NCI-H524 (cell line): ENCODE data around the gene GAB2.
"Not testable (repeated sequence)": the region's sequence is repeated elsewhere in the genome, so short reads cannot be mapped to it uniquely, and the experiment has no call there.

Experiments
- DNase-seq, 2 experiments: peaks; one replicate each; lab custom pipeline; 2025; lab: John Stamatoyannopoulos, UW

The GAB2 gene

GRCh38 chr11:78250099-78250498, 167.5 kb downstream of the GAB2 start:
- no peak for DNase-seq

- DNase-seq: no peak
Measured at GRCh38 chr11:78248903-78249302, 168.7 kb downstream of the GAB2 start.

- no peak for DNase-seq
Measured at GRCh38 chr11:78248191-78248590, 169.4 kb downstream of the GAB2 start.

- no peak for DNase-seq
Measured at GRCh38 chr11:78244546-78245255, 172.9 kb downstream of the GAB2 start.

- no peak for DNase-seq
Measured at GRCh38 chr11:78244080-78244479, 173.5 kb downstream of the GAB2 start.

- DNase-seq: no peak
Measured at GRCh38 chr11:78241475-78241874, 176.1 kb downstream of the GAB2 start.

- DNase-seq: no peak
Measured at GRCh38 chr11:78239781-78240180, 177.8 kb downstream of the GAB2 start.

- DNase-seq: no peak
Measured at GRCh38 chr11:78237293-78238046, 180.2 kb downstream of the GAB2 start.

GRCh38 chr11:78234006-78234405, 183.6 kb downstream of the GAB2 start:
- DNase-seq: no peak

- DNase-seq: not testable (repeated sequence)
Measured at GRCh38 chr11:78233046-78233445, 184.6 kb downstream of the GAB2 start.

GRCh38 chr11:78231962-78232501, 185.6 kb downstream of the GAB2 start:
- no peak for DNase-seq

- peak; percentile 1 to 56 for DNase-seq
Measured at GRCh38 chr11:78230161-78230877, 187.3 kb downstream of the GAB2 start.

- no peak for DNase-seq
Measured at GRCh38 chr11:78229106-78229505, 188.5 kb downstream of the GAB2 start.

GRCh38 chr11:78228467-78228866, 189.2 kb downstream of the GAB2 start:
- DNase-seq: peak; percentile 59 to 73

- DNase-seq: peak in 1 of 2 experiments; percentile 41
Measured at GRCh38 chr11:78227921-78228320, 189.7 kb downstream of the GAB2 start.

GRCh38 chr11:78226684-78227680, 190.6 kb downstream of the GAB2 start:
- DNase-seq: no peak

- no peak for DNase-seq
Measured at GRCh38 chr11:78224906-78225420, 192.7 kb downstream of the GAB2 start.

- DNase-seq: no peak
Measured at GRCh38 chr11:78224506-78224905, 193.1 kb downstream of the GAB2 start.

- DNase-seq: no peak
Measured at GRCh38 chr11:78223320-78223954, 194.2 kb downstream of the GAB2 start.

GRCh38 chr11:78222726-78223125, 194.9 kb downstream of the GAB2 start:
- not testable (repeated sequence) for DNase-seq
